IPS-NIHi7 (cell line): Measurements from ENCODE around the gene SERPINA3.

ENCODE experiments used
- DNase-seq: peaks from one replicate; pipeline ENCODE4 v3.0.0; 2012; ENCODE audit warnings: mixed read lengths; ENCODE audit errors: extremely low spot score

Gene SERPINA3

GRCh38 chr14:94613720-94614644, 1.8 kb downstream of the SERPINA3 start:
- no peak for DNase-seq

GRCh38 chr14:94614802-94615201, 2.6 kb downstream of the SERPINA3 start:
- no peak for DNase-seq

GRCh38 chr14:94615254-94615653, 3.1 kb downstream of the SERPINA3 start:
- no peak for DNase-seq

GRCh38 chr14:94615823-94616570, 3.8 kb downstream of the SERPINA3 start:
- no peak for DNase-seq

GRCh38 chr14:94617366-94617941, 5.3 kb downstream of the SERPINA3 start:
- no peak for DNase-seq

- DNase-seq: no peak
Observed at GRCh38 chr14:94617988-94618822, 6.0 kb downstream of the SERPINA3 start.

- no peak for DNase-seq
Observed at GRCh38 chr14:94619297-94619696, 7.1 kb downstream of the SERPINA3 start.

GRCh38 chr14:94620597-94620996, 8.4 kb downstream of the SERPINA3 start:
- DNase-seq: no peak

GRCh38 chr14:94621358-94622134, 9.4 kb downstream of the SERPINA3 start:
- DNase-seq: no peak

- DNase-seq: no peak
Observed at GRCh38 chr14:94622653-94623421, 10.6 kb downstream of the SERPINA3 start.

- DNase-seq: no peak
Observed at GRCh38 chr14:94623422-94623809, 11.2 kb downstream of the SERPINA3 start.

- DNase-seq: no peak
Observed at GRCh38 chr14:94623856-94624499, 11.8 kb downstream of the SERPINA3 start.

- no peak for DNase-seq
Observed at GRCh38 chr14:94624537-94625352, 12.6 kb downstream of the SERPINA3 start.

GRCh38 chr14:94625353-94625635, 13.1 kb downstream of the SERPINA3 start:
- no peak for DNase-seq

GRCh38 chr14:94628578-94628977, 16.4 kb downstream of the SERPINA3 start:
- no peak for DNase-seq

- DNase-seq: no peak
Observed at GRCh38 chr14:94630396-94630795, 18.2 kb downstream of the SERPINA3 start.

- no peak for DNase-seq
Observed at GRCh38 chr14:94631050-94631449, 18.9 kb downstream of the SERPINA3 start.

- DNase-seq: no peak
Observed at GRCh38 chr14:94631536-94632304, 19.5 kb downstream of the SERPINA3 start.
